HepG2 (cell line): ENCODE measurements around the gene C9orf50. TPM values are rescaled to one million over a fixed set of nuclear protein-coding genes. Genes with fewer than 3 reads are reported as not detected.

Experiments
- ATAC-seq: fragments of 200-7000 bp; cut with Tn5 transposase; 3 replicates; pipeline ENCODE4 v1.9.1; 2020; ENCODE audit warnings: mild to moderate bottlenecking, moderate library complexity
- BruUV-seq: library from RNA; stranded (reverse); fragments of 400-500 nt; replicated peaks from 2 replicates; lab custom pipeline; 2021; lab: Mats Ljungman, UMichigan
- CTCF ChIA-PET: fragments of 300-600 bp; formaldehyde crosslinking; extraction: SDS; loops from one replicate; lab custom pipeline; 2021; ENCODE audit warnings: low total read pairs, inconsistent platforms, low intra/inter-chr PET ratio; lab: Yijun Ruan, JAX
- POLR2A ChIA-PET: fragments of 350-600 bp; sonication (Branson Sonifier 250); formaldehyde crosslinking; loops from one replicate; lab custom pipeline; 2020; ENCODE audit warnings: antibody characterized with exemption, inconsistent platforms; lab: Yijun Ruan, JAX
- DNase-seq: peaks from one replicate; pipeline ENCODE4 v3.0.0-alpha.2; 2015; ENCODE audit warnings: low spot score
- FAIRE-seq: peaks from 3 replicates; lab custom pipeline; 2011; peaks lifted over from hg19 to GRCh38; lab: Jason Lieb, UNC
- H2AFZ ChIP-seq: one replicate; pipeline ENCODE4 v1.6.1; 2011; ENCODE audit warnings: low read length, inconsistent platforms
- H3K27ac ChIP-seq: fragments of 300-600 bp; 3 replicates; pipeline ENCODE4 v1.8.0; 2011; ENCODE audit warnings: mixed run types, mild to moderate bottlenecking, mixed read lengths, low read length, inconsistent platforms; ENCODE audit not compliant: insufficient read depth; ENCODE audit errors: extremely low read length
- H3K27me3 ChIP-seq, 2 experiments: fragments of 200-600 bp in 1 of 2; 2 replicates in 1 of 2; 3 replicates in 1 of 2; pipeline versions ENCODE4 v1.6.0 to v1.8.0; 2011; ENCODE audit warnings: low read length in 2 of 2, mild to moderate bottlenecking in 2 of 2, moderate library complexity in 2 of 2, inconsistent platforms in 1 of 2; ENCODE audit not compliant: insufficient read depth in 2 of 2, control insufficient read depth in 1 of 2
- H3K36me3 ChIP-seq, 2 experiments: fragments of 200-600 bp in 1 of 2; replicated peaks in 1 of 2; 2 replicates in 1 of 2; 3 replicates in 1 of 2; pipeline versions ENCODE4 v1.5.1 to v1.8.0; 2011; ENCODE audit warnings: low read length in 2 of 2, inconsistent platforms in 1 of 2; ENCODE audit not compliant: insufficient read depth in 2 of 2, control insufficient read depth in 1 of 2
- H3K4me1 ChIP-seq: 2 replicates; pipeline ENCODE4 v1.5.1; 2012; ENCODE audit warnings: low read length, inconsistent platforms; ENCODE audit not compliant: insufficient read depth
- H3K4me2 ChIP-seq: 2 replicates; pipeline ENCODE4 v1.6.0; 2011; ENCODE audit warnings: low read depth, low read length, inconsistent platforms
- H3K4me3 ChIP-seq, 3 experiments: fragments of 200-600 bp in 1 of 3; sonication (generic), shearing (Covaris generic) in 1 of 3; replicated peaks in 1 of 3; 2 replicates each; pipeline ENCODE4 v1.5.1; 2011 to 2016; ENCODE audit warnings: low read length in 3 of 3, inconsistent platforms in 2 of 3, low read depth in 2 of 3, mild to moderate bottlenecking in 2 of 3, control low read depth in 1 of 3, mixed read lengths in 1 of 3; ENCODE audit not compliant: insufficient read depth in 1 of 3
- H3K79me2 ChIP-seq: one replicate; pipeline ENCODE4 v1.6.1; 2011; ENCODE audit warnings: low read length, inconsistent platforms; ENCODE audit not compliant: insufficient read depth
- H3K9ac ChIP-seq: 2 replicates; pipeline ENCODE4 v1.6.0; 2011; ENCODE audit warnings: mild to moderate bottlenecking, low read depth, low read length, inconsistent platforms; ENCODE audit not compliant: insufficient read depth
- H3K9me3 ChIP-seq: 2 replicates; pipeline ENCODE4 v1.5.1; 2012; ENCODE audit warnings: mild to moderate bottlenecking, low read length
- H4K20me1 ChIP-seq: 2 replicates; pipeline ENCODE4 v1.6.0; 2011; ENCODE audit warnings: inconsistent platforms, mild to moderate bottlenecking, low read length, moderate library complexity; ENCODE audit not compliant: insufficient read depth
- BRF2 ChIP-seq: sonication (generic); formaldehyde crosslinking; IDR thresholded peaks from 2 replicates; pipeline ENCODE4 v1.8.1; 2022; ENCODE audit warnings: mild to moderate bottlenecking, missing genetic modification reagents
- KDM2A ChIP-seq: sonication (generic); formaldehyde crosslinking; IDR thresholded peaks from 2 replicates; pipeline ENCODE4 v1.4.0; 2020; ENCODE audit warnings: low read depth, missing genetic modification reagents, borderline replicate concordance
- KMT2A ChIP-seq: sonication (generic); formaldehyde crosslinking; IDR thresholded peaks from 2 replicates; pipeline ENCODE4 v1.4.0; 2020; ENCODE audit warnings: missing genetic modification reagents
- LCORL ChIP-seq, 2 experiments: fragments of 450-650 bp in 1 of 2; sonication (generic) in 1 of 2; formaldehyde crosslinking in 1 of 2; IDR thresholded peaks; 2 replicates each; pipeline versions ENCODE4 v1.5.0 to v1.6.1; 2017 to 2020; ENCODE audit warnings: antibody characterized with exemption in 1 of 2, missing genetic modification reagents in 1 of 2
- POLR2G ChIP-seq: fragments of 200-400 bp; formaldehyde crosslinking; IDR thresholded peaks from 2 replicates; pipeline ENCODE4 v1.6.1; 2018; ENCODE audit warnings: mild to moderate bottlenecking, low read depth, low read length, moderate library complexity
- SALL1 ChIP-seq: sonication (generic); formaldehyde crosslinking; IDR thresholded peaks from 2 replicates; pipeline ENCODE4 v1.8.0; 2022; ENCODE audit warnings: mild to moderate bottlenecking, missing genetic modification reagents
- ZFX ChIP-seq: sonication (generic); formaldehyde crosslinking; IDR thresholded peaks from 2 replicates; pipeline ENCODE4 v1.4.0; 2020; ENCODE audit warnings: mild to moderate bottlenecking, low read depth, missing genetic modification reagents, moderate library complexity
- ZNF101 ChIP-seq: sonication (generic); formaldehyde crosslinking; IDR thresholded peaks from 2 replicates; pipeline ENCODE4 v1.4.0; 2020; ENCODE audit warnings: mild to moderate bottlenecking, low read depth, missing genetic modification reagents, borderline replicate concordance
- ZNF512 ChIP-seq: sonication (generic); formaldehyde crosslinking; IDR thresholded peaks from 2 replicates; pipeline ENCODE4 v1.4.0; 2020; ENCODE audit warnings: mild to moderate bottlenecking, missing genetic modification reagents
- ZNF550 ChIP-seq: sonication (generic); formaldehyde crosslinking; IDR thresholded peaks from 2 replicates; pipeline ENCODE4 v1.4.0; 2020; ENCODE audit warnings: mild to moderate bottlenecking, missing genetic modification reagents, borderline replicate concordance
- ZNF646 ChIP-seq: sonication (generic); formaldehyde crosslinking; IDR thresholded peaks from 2 replicates; pipeline ENCODE4 v1.9.0; 2021; ENCODE audit warnings: mild to moderate bottlenecking, missing genetic modification reagents
- ZNF749 ChIP-seq: sonication (generic); formaldehyde crosslinking; IDR thresholded peaks from 2 replicates; pipeline ENCODE4 v1.8.0; 2022; ENCODE audit warnings: mild to moderate bottlenecking, missing genetic modification reagents, moderate library complexity, borderline replicate concordance
- WGBS: methylation state at CpG from one replicate; pipeline ENCODE4 v1.1.6; 2017; ENCODE audit warnings: low lambda C conversion rate; 5-methylcytosine and 5-hydroxymethylcytosine counted together
- in situ Hi-C: cut with HindIII; loops from 2 replicates; pipeline ENCODE4 v1.10.0; 2017; ENCODE audit warnings: low pct_unique_long_range_greater_than_20kb; ENCODE audit not compliant: extremely low pct_ligation_motif_present
- intact Hi-C: fragments of 100-400 bp; cut with micrococcal nuclease; formaldehyde crosslinking; loops from one replicate; pipeline ENCODE4 v1.10.0; 2022; ENCODE audit not compliant: unreplicated experiment
- polyA plus RNA-seq, 8 experiments: library from polyadenylated mRNA; depleted of rRNA in 3 of 8; stranded (reverse) in 7 of 8; unstranded in 1 of 8; fragments of >200 nt; fragmentation: Illumina TruSeq in 4 of 8; extraction: Trizol in 4 of 8; gene quantifications; 2 replicates each; pipeline versions ENCODE4 v1.2.1 to v1.2.3, GENCODE V29; 2011 to 2016; ENCODE audit warnings: low read depth in 4 of 8, missing spikeins in 1 of 8, mixed read lengths in 1 of 8; ENCODE audit not compliant: insufficient read depth in 1 of 8
- total RNA-seq, 5 experiments: library from RNA; depleted of rRNA; stranded (reverse); fragments of >200 nt; fragmentation: Illumina TruSeq; extraction: Trizol; gene quantifications; 2 replicates each; pipeline ENCODE4 v1.2.3, GENCODE V29; 2016; ENCODE audit warnings: low read depth in 1 of 5

The C9orf50 gene
- total and polyA plus RNA-seq, 2 of the 13 experiments (the other 11 are each of a cell fraction or from before 2014, with no cell fraction given), result not detected

GRCh38 chr9:129581505-129582189, 39.3 kb downstream of the C9orf50 start:
- Histone ChIP-seq H3K27ac (no peak overlapping the region), H3K36me3 (no peaks in the 10 kb centered on the region), H3K4me2 (peak overlapping the region; percentile 67), H3K9me3 (no peaks in the 10 kb centered on the region), H3K4me3 (peak overlapping the region in 1 of 3 experiments; percentile 19; a peak in 2 of 6 replicates), H4K20me1 (no peaks in the 10 kb centered on the region), H3K27me3 (no peaks in the 10 kb centered on the region), H3K79me2 (peaks cover 9% of the 10 kb centered on the region), H3K4me1 (peaks cover 71% of the 10 kb centered on the region), H3K9ac (peak overlapping the region; percentile 13; the same call in 1 of the 2 replicates), H2AFZ (no peak overlapping the region)
- intact Hi-C loops (no loop called here), in situ Hi-C loops (no loop called here)
- CTCF ChIA-PET, result no interaction called here
- no peak for DNase-seq
- no peak for FAIRE-seq
- no peak for ATAC-seq
- no TSS peak for BruUV-seq
- 70% methylated on average over 4 of the region's 4 CpGs for WGBS
- POLR2A ChIA-PET, result interaction anchor here (2.0 to 2.9 kb wide), 5 partner anchors 11 to 85 kb away, joined by 8 to 61 read pairs (median 26); no protein-coding TSS in a partner anchor
- TF ChIP-seq ZFX, result 0 out of 2 replicates have a peak, but pooled peaks have one; percentile 12
- no peak for TF ChIP-seq ZNF749 (CRISPR knock-in tag)
- no peak for TF ChIP-seq LCORL (IDR thresholded peaks at IDR 0.05)
- TF ChIP-seq LCORL (CRISPR knock-in tag; IDR thresholded peaks at IDR 0.05), result no peak
- TF ChIP-seq ZNF550 (CRISPR knock-in tag), result no peak
- no peak for TF ChIP-seq ZNF646
- TF ChIP-seq ZNF512, result no peak
- no peak for TF ChIP-seq BRF2
- peak; percentile 4; the same call in 1 of the 2 replicates for TF ChIP-seq SALL1
- 0 out of 2 replicates have a peak, but pooled peaks have one; percentile 20 for TF ChIP-seq KDM2A (CRISPR knock-in tag)
- peak; percentile 43; the same call in 1 of the 2 replicates for TF ChIP-seq POLR2G
- TF ChIP-seq ZNF101 (CRISPR knock-in tag), result no peak
- TF ChIP-seq KMT2A, result no peak
